IMR-90 (cell line): ENCODE results near the gene TWIST2. TPM values are rescaled to one million over a fixed set of nuclear protein-coding genes. Genes with fewer than 3 reads are reported as not detected.

Source experiments
- ATAC-seq: fragments of 200-7000 bp; cut with Tn5 transposase; 2 replicates; pipeline ENCODE4 v1.9.1; 2020; ENCODE audit warnings: low read depth, mild to moderate bottlenecking, moderate library complexity
- BruUV-seq: library from RNA; stranded (reverse); fragments of 400-500 nt; replicated peaks from 2 replicates; lab custom pipeline; 2021; lab: Mats Ljungman, UMichigan
- CTCF ChIA-PET: fragments of 300-600 bp; formaldehyde crosslinking; extraction: SDS; loops from one replicate; lab custom pipeline; 2021; ENCODE audit warnings: antibody characterized with exemption; lab: Yijun Ruan, JAX
- POLR2A ChIA-PET: fragments of 300-600 bp; sonication (Branson Sonifier 250); formaldehyde crosslinking; loops from one replicate; lab custom pipeline; 2022; ENCODE audit warnings: antibody characterized with exemption; ENCODE audit not compliant: unreplicated experiment; lab: Charles Lee
- DNase-seq: peaks from one replicate; pipeline ENCODE4 v3.0.0; 2013
- H2AFZ ChIP-seq: replicated peaks from 2 replicates; pipeline ENCODE3; 2013; ENCODE audit warnings: low read length, mild to moderate bottlenecking; ENCODE audit not compliant: poor library complexity
- H2AK5ac ChIP-seq: 2 replicates; pipeline ENCODE4 v1.6.1; 2013; ENCODE audit warnings: low read depth, low read length, inconsistent platforms
- H2AK9ac ChIP-seq: replicated peaks from 2 replicates; pipeline ENCODE3; 2013; ENCODE audit warnings: mild to moderate bottlenecking, low read depth, low read length, moderate library complexity; ENCODE audit not compliant: poor library complexity
- H2BK120ac ChIP-seq: 2 replicates; pipeline ENCODE4 v1.6.1; 2013; ENCODE audit warnings: low read depth, low read length, inconsistent platforms
- H2BK15ac ChIP-seq: 3 replicates; pipeline ENCODE4 v1.6.1; 2013; ENCODE audit warnings: low read depth, low read length, inconsistent platforms
- H2BK20ac ChIP-seq: 2 replicates; pipeline ENCODE4 v1.6.1; 2013; ENCODE audit warnings: low read depth, mild to moderate bottlenecking, inconsistent platforms, low read length, moderate library complexity
- H2BK5ac ChIP-seq: 2 replicates; pipeline ENCODE4 v1.6.1; 2013; ENCODE audit warnings: mild to moderate bottlenecking, low read depth, low read length, inconsistent platforms; ENCODE audit not compliant: poor library complexity, severe bottlenecking
- H3K14ac ChIP-seq: replicated peaks from 2 replicates; pipeline ENCODE4 v1.6.1; 2013; ENCODE audit warnings: low read depth, low read length, inconsistent platforms
- H3K18ac ChIP-seq: 2 replicates; pipeline ENCODE4 v1.6.1; 2013; ENCODE audit warnings: low read depth, low read length, control low read depth
- H3K23ac ChIP-seq: 2 replicates; pipeline ENCODE4 v1.6.1; 2013; ENCODE audit warnings: low read depth, low read length, inconsistent platforms
- H3K27ac ChIP-seq: 2 replicates; pipeline ENCODE4 v1.5.1; 2013; ENCODE audit warnings: mild to moderate bottlenecking, control low read depth, low read length; ENCODE audit not compliant: insufficient read depth
- H3K27me3 ChIP-seq: 2 replicates; pipeline ENCODE4 v1.6.1; 2013; ENCODE audit warnings: low read length; ENCODE audit not compliant: control insufficient read depth, insufficient read depth
- H3K36me3 ChIP-seq: 2 replicates; pipeline ENCODE4 v1.6.1; 2013; ENCODE audit warnings: low read length, mixed read lengths; ENCODE audit not compliant: control insufficient read depth, insufficient read depth
- H3K4ac ChIP-seq: 2 replicates; pipeline ENCODE4 v1.6.1; 2013; ENCODE audit warnings: low read depth, low read length, inconsistent platforms
- H3K4me1 ChIP-seq: 2 replicates; pipeline ENCODE4 v1.6.1; 2013; ENCODE audit warnings: low read length, mixed read lengths; ENCODE audit not compliant: control insufficient read depth, insufficient read depth
- H3K4me2 ChIP-seq: 2 replicates; pipeline ENCODE4 v1.6.1; 2013; ENCODE audit warnings: low read depth, mild to moderate bottlenecking, control low read depth, low read length, moderate library complexity
- H3K4me3 ChIP-seq: 2 replicates; pipeline ENCODE4 v1.5.1; 2013; ENCODE audit warnings: low read depth, mild to moderate bottlenecking, control low read depth, low read length, moderate library complexity; ENCODE audit not compliant: insufficient read depth
- H3K56ac ChIP-seq: 2 replicates; pipeline ENCODE4 v1.6.1; 2013; ENCODE audit warnings: low read length, inconsistent platforms; ENCODE audit not compliant: insufficient read depth; ENCODE audit errors: extremely low read depth
- H3K79me1 ChIP-seq, 2 experiments: 2 replicates each; pipeline ENCODE4 v1.6.1; 2013; ENCODE audit warnings: low read length in 2 of 2, inconsistent platforms in 1 of 2, low read depth in 1 of 2
- H3K9ac ChIP-seq: 2 replicates; pipeline ENCODE4 v1.6.1; 2013; ENCODE audit warnings: low read depth, low read length, control low read depth
- H3K9me1 ChIP-seq: 2 replicates; pipeline ENCODE4 v1.6.1; 2013; ENCODE audit warnings: low read length, inconsistent platforms; ENCODE audit not compliant: insufficient read depth
- H3K9me3 ChIP-seq: 2 replicates; pipeline ENCODE4 v1.6.1; 2013; ENCODE audit warnings: low read length; ENCODE audit not compliant: control insufficient read depth, insufficient read depth
- H4K20me1 ChIP-seq: 2 replicates; pipeline ENCODE4 v1.6.1; 2013; ENCODE audit warnings: low read length, inconsistent platforms; ENCODE audit not compliant: insufficient read depth
- H4K5ac ChIP-seq: 2 replicates; pipeline ENCODE4 v1.6.1; 2013; ENCODE audit warnings: mild to moderate bottlenecking, low read depth, low read length, control low read depth
- H4K8ac ChIP-seq, 2 experiments: 2 replicates each; pipeline ENCODE4 v1.6.1; 2013; ENCODE audit warnings: low read depth in 2 of 2, low read length in 2 of 2, control low read depth in 1 of 2, inconsistent platforms in 1 of 2
- H4K91ac ChIP-seq: 2 replicates; pipeline ENCODE4 v1.6.1; 2013; ENCODE audit warnings: low read depth, low read length, inconsistent platforms; ENCODE audit not compliant: insufficient read depth
- BHLHE40 ChIP-seq: fragments of 150-350 bp; IDR thresholded peaks from 2 replicates; pipeline ENCODE4 v1.6.1; 2016; ENCODE audit warnings: mild to moderate bottlenecking, low read depth, low read length
- WGBS, 2 experiments: methylation state at CpG; one replicate each; pipeline versions ENCODE4 v1.1.5 to v1.1.7; 2013; ENCODE audit warnings: missing lambda C conversion rate in 2 of 2; ENCODE audit not compliant: insufficient read length in 1 of 2; ENCODE audit errors: extremely low coverage in 2 of 2; 5-methylcytosine and 5-hydroxymethylcytosine counted together
- dilution Hi-C: fragments of 300-500 bp; cut with HindIII; formaldehyde crosslinking; loops from one replicate; pipeline ENCODE4 v1.14.3; 2018; ENCODE audit warnings: low sequenced_read_pairs; ENCODE audit not compliant: unreplicated experiment
- in situ Hi-C: fragments of 300-500 bp; cut with MboI; formaldehyde crosslinking; loops from 3 replicates; pipeline ENCODE4 v1.14.3; 2019; ENCODE audit warnings: low sequenced_read_pairs, inconsistent platforms, mixed read lengths
- intact Hi-C: fragments of 100-400 bp; cut with micrococcal nuclease; formaldehyde crosslinking; loops from 2 replicates; pipeline ENCODE4 v1.10.0; 2022
- polyA plus RNA-seq, 3 experiments: library from polyadenylated mRNA; depleted of rRNA; stranded (reverse); fragments of >200 nt; gene quantifications; 2 replicates each; pipeline ENCODE4 v1.2.3, GENCODE V29; 2012; ENCODE audit warnings: low replicate concordance in 1 of 3
- total RNA-seq: library from RNA; depleted of rRNA; stranded (reverse); fragments of >200 nt; gene quantifications from 2 replicates; pipeline ENCODE4 v1.2.3, GENCODE V29; 2012

TWIST2 gene
- total and polyA plus RNA-seq, 2 of the 4 experiments (the other 2 are of a cell fraction): 9.3 to 33.6 TPM

- Histone ChIP-seq H4K8ac (no peak overlapping the region), H2BK120ac (no peak overlapping the region), H3K56ac (no peak overlapping the region), H4K91ac (no peak overlapping the region), H2BK20ac (no peak overlapping the region), H3K4ac (no peak overlapping the region), H2AK5ac (no peak overlapping the region), H3K36me3 (no peaks in the 10 kb centered on the region), H3K23ac (no peak overlapping the region), H2AFZ (no peak overlapping the region), H3K4me1 (0 out of 2 replicates have a peak, but pooled peaks cover 3% of the 10 kb centered on the region), H3K9me1 (peaks cover 10% of the 10 kb centered on the region; the same call in 1 of the 2 replicates), H3K4me2 (no peak overlapping the region), H3K27me3 (no peaks in the 10 kb centered on the region; the same call in 1 of the 2 replicates), H3K79me1 (no peaks in the 10 kb centered on the region; a peak in 1 of 4 replicates), H3K9me3 (no peaks in the 10 kb centered on the region), H2BK15ac (no peak overlapping the region), H3K9ac (no peak overlapping the region), H4K5ac (no peak overlapping the region), H3K14ac (no peak overlapping the region), H4K20me1 (no peaks in the 10 kb centered on the region), H3K18ac (no peak overlapping the region), H3K4me3 (no peak overlapping the region), H2BK5ac (no peak overlapping the region), H2AK9ac (no peak overlapping the region), H3K27ac (no peak overlapping the region)
- CTCF ChIA-PET: no interaction called here
- POLR2A ChIA-PET: no interaction called here
- TF ChIP-seq BHLHE40: no peak
- intact Hi-C loops (no loop called here), dilution Hi-C loops (no loop called here), in situ Hi-C loops (no loop called here)
- DNase-seq (no peak), ATAC-seq (no peak)
- BruUV-seq: no TSS peak
- WGBS, 2 experiments: 63% methylated on average over 7 of the region's 13 CpGs; no CpG with 5 or more reads in 1 of the 2 experiments
Observed at GRCh38 chr2:238924796-238925195, 76.9 kb downstream of the TWIST2 start.
